ENCODE data around the gene FABP3.

DNA sequence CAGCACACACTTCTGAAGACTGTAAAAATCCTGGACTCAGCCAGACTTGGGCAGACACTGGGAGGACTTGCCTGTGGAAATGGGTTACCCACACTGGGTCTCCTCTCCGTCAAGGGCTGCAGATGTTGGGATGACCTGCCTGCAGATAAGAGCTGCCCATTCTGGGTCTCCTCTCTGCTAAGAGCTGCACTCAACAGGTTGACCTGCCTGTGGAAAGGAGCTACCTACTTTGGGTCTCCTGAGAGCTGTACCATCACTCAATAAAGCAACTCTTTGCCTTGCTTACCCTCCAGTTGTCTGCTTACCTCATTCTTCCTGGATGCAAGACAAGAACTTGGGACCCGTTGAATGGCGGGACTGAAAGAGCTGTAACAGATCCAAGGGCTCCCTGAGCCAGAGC, 47.9 kb downstream of the FABP3 start:
- no peak for TF ChIP-seq POLR2A (IDR thresholded peaks at IDR 0.05)
- TF ChIP-seq CTCF (IDR thresholded peaks at IDR 0.05) = no peak

Data from adrenal gland (tissue), 5 donors.